Coronary artery (tissue), 2 donors: ENCODE results near the gene MAGEB5.
"Not testable (repeated sequence)": the region's sequence is repeated elsewhere in the genome, so short reads cannot be mapped to it uniquely, and the experiment has no call there.

Experiments
- DNase-seq: peaks from one replicate; pipeline ENCODE4 v3.0.0-alpha.2; 2017; ENCODE audit warnings: low spot score
- H3K27ac ChIP-seq, 2 donors: fragments of 200-600 bp; sonication (generic); one replicate each; pipeline ENCODE4 v1.5.1; 2016 to 2019
- H3K4me3 ChIP-seq: fragments of 200-600 bp; sonication (generic); 2 replicates; pipeline ENCODE4 v1.5.1; 2016; ENCODE audit warnings: mild to moderate bottlenecking, moderate library complexity
- CTCF ChIP-seq: fragments of 200-600 bp; sonication (generic); IDR thresholded peaks from one replicate; pipeline ENCODE4 v1.5.1; 2019; ENCODE audit warnings: antibody characterized with exemption

The MAGEB5 gene, protein sequence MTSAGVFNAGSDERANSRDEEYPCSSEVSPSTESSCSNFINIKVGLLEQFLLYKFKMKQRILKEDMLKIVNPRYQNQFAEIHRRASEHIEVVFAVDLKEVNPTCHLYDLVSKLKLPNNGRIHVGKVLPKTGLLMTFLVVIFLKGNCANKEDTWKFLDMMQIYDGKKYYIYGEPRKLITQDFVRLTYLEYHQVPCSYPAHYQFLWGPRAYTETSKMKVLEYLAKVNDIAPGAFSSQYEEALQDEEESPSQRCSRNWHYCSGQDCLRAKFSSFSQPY

GRCh38 chrX:26215869-26216268 is at the start of gene MAGEB5:
TSS of gene MAGEB5 (plus strand) at chrX:26216169. CDS start at chrX:26217302, 1,133 bp downstream.
- no peak within 1 kb of the TSS for H3K27ac ChIP-seq
- no peak for TF ChIP-seq CTCF
- DNase-seq: no peak
- no peak within 1 kb of the TSS for H3K4me3 ChIP-seq

GRCh38 chrX:26192204-26192603 is 23.8 kb upstream of the MAGEB5 start, which contains the start of gene MAGEB6:
TSS of gene MAGEB6 (plus strand) at chrX:26192440. CDS start at chrX:26193847, 1,407 bp downstream.
- Histone ChIP-seq H3K27ac (no peak within 1 kb of the TSS), H3K4me3 (no peak within 1 kb of the TSS)
- TF ChIP-seq CTCF: no peak
- DNase-seq: no peak

GRCh38 chrX:26203561-26203960 is 12.4 kb upstream of the MAGEB5 start:
- H3K4me3 ChIP-seq: no peak overlapping the region
- no peak for DNase-seq
- no peak for TF ChIP-seq CTCF
- H3K27ac ChIP-seq: no peak overlapping the region

DNA sequence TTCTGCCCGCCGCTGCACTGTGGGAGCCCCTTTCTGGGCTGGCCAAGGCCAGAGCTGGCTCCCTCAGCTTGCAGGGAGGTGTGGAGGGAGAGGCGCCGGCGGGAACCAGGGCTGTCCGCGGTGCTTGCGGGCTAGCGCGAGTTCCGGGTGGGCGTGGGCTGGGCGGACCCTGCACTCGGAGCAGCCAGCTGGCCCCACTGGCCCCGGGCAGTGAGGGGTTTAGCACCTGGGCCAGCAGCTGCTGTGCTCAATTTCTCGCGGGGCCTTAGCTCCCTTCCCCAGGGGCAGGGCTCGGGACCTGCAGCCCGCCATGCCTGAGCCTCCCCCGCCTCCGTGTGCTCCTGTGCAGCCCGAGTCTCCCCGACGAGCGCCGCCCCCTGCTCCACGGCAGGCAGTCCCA is 11.3 kb upstream of the MAGEB5 start:
- not testable (repeated sequence) for DNase-seq, H3K4me3 ChIP-seq, H3K27ac ChIP-seq

GRCh38 chrX:26208012-26208411 is 8.0 kb upstream of the MAGEB5 start:
- no peak overlapping the region for H3K27ac ChIP-seq

DNA sequence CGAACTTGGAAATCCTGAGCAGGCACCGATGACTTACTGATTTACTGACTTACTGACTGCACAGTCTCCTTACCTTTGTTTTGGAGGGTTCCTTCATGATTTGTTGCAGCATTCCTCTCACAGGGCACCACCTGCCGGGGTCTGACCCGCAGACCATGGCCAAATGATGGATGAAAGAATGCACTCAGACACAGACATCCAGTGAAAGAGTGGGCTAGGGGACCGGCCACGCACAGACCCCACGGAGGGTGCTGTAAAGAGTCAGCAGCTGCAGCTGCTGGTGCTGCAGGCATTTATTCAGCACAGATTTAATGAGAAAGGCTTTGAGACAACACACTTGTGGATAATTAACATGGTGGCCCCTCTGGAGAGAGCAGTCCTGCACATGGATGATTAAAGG is 3.4 kb downstream of the MAGEB5 start:
- no peak for TF ChIP-seq CTCF
- DNase-seq: no peak
- no peak overlapping the region for H3K4me3 ChIP-seq
- H3K27ac ChIP-seq: no peak overlapping the region

More at GRCh38 chrX:26208012-26208411, 8.0 kb upstream of the MAGEB5 start:
- H3K4me3 ChIP-seq: no peak overlapping the region
- no peak for DNase-seq
- TF ChIP-seq CTCF: no peak

- no peak for TF ChIP-seq CTCF
- no peak overlapping the region for H3K27ac ChIP-seq
- DNase-seq: no peak
- no peak overlapping the region for H3K4me3 ChIP-seq
These were observed 18.2 kb downstream of the MAGEB5 start for GRCh38 chrX:26234177-26234576.
